ENCODE results near the gene LDB1. TPM values are rescaled to one million over a fixed set of nuclear protein-coding genes. Genes with fewer than 3 reads are reported as not detected.
A peak's percentile ranks its signal among the peaks of the same experiment; 100 is the strongest.

LDB1 gene
- total and polyA plus RNA-seq, 2 of the 13 experiments (the other 11 are each of a cell fraction or from before 2014, with no cell fraction given) = 17.2 to 45.5 TPM

DNA sequence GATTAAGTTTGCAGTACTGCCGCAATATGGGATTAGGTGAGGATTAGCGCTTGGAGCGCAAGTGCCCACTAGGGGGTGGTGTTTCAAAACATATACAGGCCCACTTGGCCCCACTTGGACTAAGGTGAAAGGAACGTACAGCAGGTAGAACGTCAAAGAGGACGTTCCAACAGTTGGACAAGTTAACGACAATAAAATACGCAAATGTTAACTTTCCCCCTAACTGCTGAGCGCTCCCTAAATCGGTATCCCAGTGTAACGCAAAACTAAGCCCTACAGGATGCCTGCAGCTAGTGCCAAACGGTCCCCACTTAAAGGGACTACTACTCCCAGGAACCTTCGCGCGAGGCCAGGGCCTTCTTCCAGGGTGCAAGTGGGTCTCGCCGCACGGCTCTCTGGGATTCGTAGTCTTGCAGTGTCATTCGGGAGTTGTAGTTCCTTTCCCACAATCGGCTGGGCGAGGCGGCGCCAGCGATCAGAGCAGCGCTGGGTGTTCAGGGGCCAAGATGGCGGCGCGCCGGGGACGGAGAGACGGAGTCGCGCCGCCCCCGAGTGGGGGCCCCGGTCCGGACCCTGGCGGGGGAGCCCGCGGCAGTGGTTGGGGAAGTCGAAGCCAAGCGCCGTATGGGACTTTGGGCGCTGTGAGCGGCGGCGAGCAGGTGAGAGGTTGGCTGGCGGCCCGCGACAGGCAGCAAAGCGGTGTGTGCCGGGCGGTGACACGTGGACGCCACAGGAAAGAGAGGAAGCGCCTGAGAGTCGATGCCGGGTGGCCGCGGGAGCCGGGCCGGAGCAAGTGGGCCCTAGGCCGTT lies 12.6 kb upstream of the LDB1 start, which contains the start of gene PPRC1 (continued):
- TF ChIP-seq, protein P1, sequence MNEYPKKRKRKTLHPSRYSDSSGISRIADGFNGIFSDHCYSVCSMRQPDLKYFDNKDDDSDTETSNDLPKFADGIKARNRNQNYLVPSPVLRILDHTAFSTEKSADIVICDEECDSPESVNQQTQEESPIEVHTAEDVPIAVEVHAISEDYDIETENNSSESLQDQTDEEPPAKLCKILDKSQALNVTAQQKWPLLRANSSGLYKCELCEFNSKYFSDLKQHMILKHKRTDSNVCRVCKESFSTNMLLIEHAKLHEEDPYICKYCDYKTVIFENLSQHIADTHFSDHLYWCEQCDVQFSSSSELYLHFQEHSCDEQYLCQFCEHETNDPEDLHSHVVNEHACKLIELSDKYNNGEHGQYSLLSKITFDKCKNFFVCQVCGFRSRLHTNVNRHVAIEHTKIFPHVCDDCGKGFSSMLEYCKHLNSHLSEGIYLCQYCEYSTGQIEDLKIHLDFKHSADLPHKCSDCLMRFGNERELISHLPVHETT (CRISPR knock-in tag; conservative IDR thresholded peaks at IDR 0.05) = peak; percentile 66
- TF ChIP-seq MLLT10 (CRISPR knock-in tag; IDR thresholded peaks at IDR 0.05) (no peak), SRSF9 (IDR thresholded peaks at IDR 0.05; ENCODE audit: borderline replicate concordance, insufficient read depth, low read depth, low read length, poor library complexity, severe bottlenecking) (no peak), ZNF616 (CRISPR knock-in tag; IDR thresholded peaks at IDR 0.05; ENCODE audit: low read depth) (no peak), MTA1 (CRISPR knock-in tag; IDR thresholded peaks at IDR 0.05; ENCODE audit: borderline replicate concordance) (no peak), RXRB (CRISPR knock-in tag; IDR thresholded peaks at IDR 0.05; ENCODE audit: borderline replicate concordance) (peak; percentile 53; the same call in 1 of the 2 replicates), ZNF672 (CRISPR knock-in tag; IDR thresholded peaks at IDR 0.05) (no peak), ZNF713 (CRISPR knock-in tag; IDR thresholded peaks at IDR 0.05) (0 out of 2 replicates have a peak, but pooled peaks have one; percentile 75), MYC (CRISPR knock-in tag; IDR thresholded peaks at IDR 0.05; ENCODE audit: borderline replicate concordance) (no peak; the same call in 1 of the 2 replicates), SIN3A (IDR thresholded peaks at IDR 0.05; ENCODE audit: borderline replicate concordance, low read depth, low read length) (peak; percentile 52; the same call in 1 of the 2 replicates), U2AF2 (IDR thresholded peaks at IDR 0.05; ENCODE audit: low read depth, low read length) (0 out of 2 replicates have a peak, but pooled peaks have one; percentile 24)
- TF ChIP-seq, protein P2, sequence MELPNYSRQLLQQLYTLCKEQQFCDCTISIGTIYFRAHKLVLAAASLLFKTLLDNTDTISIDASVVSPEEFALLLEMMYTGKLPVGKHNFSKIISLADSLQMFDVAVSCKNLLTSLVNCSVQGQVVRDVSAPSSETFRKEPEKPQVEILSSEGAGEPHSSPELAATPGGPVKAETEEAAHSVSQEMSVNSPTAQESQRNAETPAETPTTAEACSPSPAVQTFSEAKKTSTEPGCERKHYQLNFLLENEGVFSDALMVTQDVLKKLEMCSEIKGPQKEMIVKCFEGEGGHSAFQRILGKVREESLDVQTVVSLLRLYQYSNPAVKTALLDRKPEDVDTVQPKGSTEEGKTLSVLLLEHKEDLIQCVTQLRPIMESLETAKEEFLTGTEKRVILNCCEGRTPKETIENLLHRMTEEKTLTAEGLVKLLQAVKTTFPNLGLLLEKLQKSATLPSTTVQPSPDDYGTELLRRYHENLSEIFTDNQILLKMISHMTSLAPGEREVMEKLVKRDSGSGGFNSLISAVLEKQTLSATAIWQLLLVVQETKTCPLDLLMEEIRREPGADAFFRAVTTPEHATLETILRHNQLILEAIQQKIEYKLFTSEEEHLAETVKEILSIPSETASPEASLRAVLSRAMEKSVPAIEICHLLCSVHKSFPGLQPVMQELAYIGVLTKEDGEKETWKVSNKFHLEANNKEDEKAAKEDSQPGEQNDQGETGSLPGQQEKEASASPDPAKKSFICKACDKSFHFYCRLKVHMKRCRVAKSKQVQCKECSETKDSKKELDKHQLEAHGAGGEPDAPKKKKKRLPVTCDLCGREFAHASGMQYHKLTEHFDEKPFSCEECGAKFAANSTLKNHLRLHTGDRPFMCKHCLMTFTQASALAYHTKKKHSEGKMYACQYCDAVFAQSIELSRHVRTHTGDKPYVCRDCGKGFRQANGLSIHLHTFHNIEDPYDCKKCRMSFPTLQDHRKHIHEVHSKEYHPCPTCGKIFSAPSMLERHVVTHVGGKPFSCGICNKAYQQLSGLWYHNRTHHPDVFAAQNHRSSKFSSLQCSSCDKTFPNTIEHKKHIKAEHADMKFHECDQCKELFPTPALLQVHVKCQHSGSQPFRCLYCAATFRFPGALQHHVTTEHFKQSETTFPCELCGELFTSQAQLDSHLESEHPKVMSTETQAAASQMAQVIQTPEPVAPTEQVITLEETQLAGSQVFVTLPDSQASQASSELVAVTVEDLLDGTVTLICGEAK (IDR thresholded peaks at IDR 0.05) = no peak
- TF ChIP-seq, protein P2 (CRISPR knock-in tag; IDR thresholded peaks at IDR 0.05) = peak; percentile 36; the same call in 1 of the 2 replicates
- TF ChIP-seq, protein P3, sequence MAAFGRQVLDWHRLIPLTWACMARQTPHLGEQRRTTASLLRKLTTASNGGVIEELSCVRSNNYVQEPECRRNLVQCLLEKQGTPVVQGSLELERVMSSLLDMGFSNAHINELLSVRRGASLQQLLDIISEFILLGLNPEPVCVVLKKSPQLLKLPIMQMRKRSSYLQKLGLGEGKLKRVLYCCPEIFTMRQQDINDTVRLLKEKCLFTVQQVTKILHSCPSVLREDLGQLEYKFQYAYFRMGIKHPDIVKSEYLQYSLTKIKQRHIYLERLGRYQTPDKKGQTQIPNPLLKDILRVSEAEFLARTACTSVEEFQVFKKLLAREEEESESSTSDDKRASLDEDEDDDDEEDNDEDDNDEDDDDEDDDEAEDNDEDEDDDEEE (CRISPR knock-in tag; IDR thresholded peaks at IDR 0.05) = peak; percentile 17; the same call in 1 of the 2 replicates
- TF ChIP-seq, protein P4, sequence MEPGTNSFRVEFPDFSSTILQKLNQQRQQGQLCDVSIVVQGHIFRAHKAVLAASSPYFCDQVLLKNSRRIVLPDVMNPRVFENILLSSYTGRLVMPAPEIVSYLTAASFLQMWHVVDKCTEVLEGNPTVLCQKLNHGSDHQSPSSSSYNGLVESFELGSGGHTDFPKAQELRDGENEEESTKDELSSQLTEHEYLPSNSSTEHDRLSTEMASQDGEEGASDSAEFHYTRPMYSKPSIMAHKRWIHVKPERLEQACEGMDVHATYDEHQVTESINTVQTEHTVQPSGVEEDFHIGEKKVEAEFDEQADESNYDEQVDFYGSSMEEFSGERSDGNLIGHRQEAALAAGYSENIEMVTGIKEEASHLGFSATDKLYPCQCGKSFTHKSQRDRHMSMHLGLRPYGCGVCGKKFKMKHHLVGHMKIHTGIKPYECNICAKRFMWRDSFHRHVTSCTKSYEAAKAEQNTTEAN (CRISPR knock-in tag; conservative IDR thresholded peaks at IDR 0.05) = no peak
